ENCODE measurements around the gene GALE.

GRCh38 chr1:23787701-23788100, 12.9 kb downstream of the GALE start:
- TF ChIP-seq CTCF (IDR thresholded peaks at IDR 0.05) (no peak), POLR2A (IDR thresholded peaks at IDR 0.05) (no peak)
